GM19468 (cell line): ENCODE data around the gene INIP.
A peak's percentile ranks its signal among the peaks of the same experiment; 100 is the strongest.

Source experiments
- ATAC-seq: cut with Tn5 transposase; IDR thresholded peaks from one replicate; pipeline ENCODE4 v1.9.1; 2021; ENCODE audit warnings: mild to moderate bottlenecking, moderate library complexity, moderate number of reproducible peaks; ENCODE audit not compliant: unreplicated experiment; ENCODE audit errors: extremely low read depth

Gene INIP, protein sequence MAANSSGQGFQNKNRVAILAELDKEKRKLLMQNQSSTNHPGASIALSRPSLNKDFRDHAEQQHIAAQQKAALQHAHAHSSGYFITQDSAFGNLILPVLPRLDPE

GRCh38 chr9:112717661-112718331 is at the start of gene INIP:
INIP (minus strand) TSS chr9:112718117; CDS start chr9:112716485, 1,632 bp downstream.
- ATAC-seq = peak; percentile 82

- no peak for ATAC-seq
Observed at GRCh38 chr9:112765281-112765680, 47.4 kb upstream of the INIP start.

DNA sequence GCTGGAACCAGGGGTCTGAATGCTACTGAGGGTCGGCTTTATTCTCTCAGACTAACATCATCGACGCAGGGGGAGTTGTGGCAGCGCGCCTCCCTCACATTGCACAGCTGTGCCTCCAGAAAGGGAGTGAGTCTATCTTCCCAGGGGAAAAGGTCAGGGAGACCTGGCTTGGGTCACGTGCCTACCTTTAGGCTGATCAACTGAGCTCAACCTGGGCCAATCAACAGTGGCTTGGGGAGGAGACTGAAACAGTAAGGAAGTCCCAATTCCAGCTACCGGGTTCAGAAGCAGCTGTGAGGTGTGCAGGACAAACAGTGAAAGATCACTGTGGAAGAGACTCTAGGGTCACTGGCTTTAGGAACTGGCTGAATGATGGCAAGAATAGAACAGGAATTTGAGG is 46.9 kb upstream of the INIP start:
- ATAC-seq = no peak

DNA sequence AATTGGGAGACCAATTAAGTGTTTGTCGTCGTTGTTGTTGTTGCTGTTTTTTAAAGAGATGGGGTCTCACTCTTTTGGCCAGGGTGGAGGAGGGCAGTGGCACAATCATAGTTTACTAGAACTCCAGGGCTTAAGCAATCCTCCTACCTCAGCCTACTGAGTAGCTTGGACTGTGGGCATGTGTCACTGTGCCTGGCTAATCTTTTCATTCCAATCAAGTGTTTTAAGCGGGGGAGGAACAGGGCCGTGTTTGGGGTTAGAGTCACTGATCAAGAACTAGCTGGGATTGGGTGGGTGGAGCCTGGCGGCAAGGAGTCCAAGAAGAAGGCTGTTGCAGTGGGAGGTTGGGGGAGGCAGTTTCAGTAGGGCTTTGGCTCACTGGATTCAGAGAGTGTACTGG is 46.4 kb upstream of the INIP start:
- no peak for ATAC-seq

DNA sequence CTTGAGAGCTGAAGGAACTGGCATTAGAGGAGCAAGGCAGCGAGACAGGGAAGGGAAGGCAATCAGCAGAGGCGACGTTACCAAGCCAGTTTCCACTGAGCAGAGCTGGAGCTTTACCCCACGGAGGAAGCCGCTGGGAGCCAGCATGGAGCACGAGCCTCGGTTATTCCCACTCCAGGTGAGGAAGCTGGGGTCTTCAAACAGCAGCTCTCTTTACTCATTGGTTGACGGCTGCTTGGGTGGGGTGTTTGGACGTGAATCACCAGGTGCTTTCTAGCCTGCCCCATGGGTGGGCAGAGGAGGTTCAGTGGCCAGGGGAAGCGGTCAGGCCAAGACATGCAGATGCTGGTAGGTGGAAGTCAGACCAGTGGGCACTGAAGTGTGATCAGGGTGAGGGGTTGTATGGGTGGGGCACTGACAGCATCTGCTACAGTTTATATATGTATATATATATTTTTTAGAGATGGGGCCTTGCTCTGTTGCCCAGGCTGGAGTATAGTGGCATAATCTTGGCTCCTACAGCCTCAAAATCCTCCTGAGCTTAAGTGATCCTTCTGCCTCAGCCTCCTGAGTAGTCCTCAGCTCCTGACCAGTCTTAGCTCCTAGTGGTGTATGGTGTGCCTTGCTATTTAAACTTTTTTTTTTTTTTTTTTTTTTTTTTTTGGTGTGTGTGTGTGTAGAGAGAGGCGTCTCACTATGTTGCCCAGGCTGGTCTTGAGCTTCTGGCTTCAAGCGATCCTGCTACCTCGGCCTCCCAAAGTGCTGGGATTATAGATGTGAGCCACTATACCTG is 45.0 kb upstream of the INIP start:
- ATAC-seq = no peak

GRCh38 chr9:112761912-112762655 is 44.2 kb upstream of the INIP start:
- ATAC-seq = no peak

DNA sequence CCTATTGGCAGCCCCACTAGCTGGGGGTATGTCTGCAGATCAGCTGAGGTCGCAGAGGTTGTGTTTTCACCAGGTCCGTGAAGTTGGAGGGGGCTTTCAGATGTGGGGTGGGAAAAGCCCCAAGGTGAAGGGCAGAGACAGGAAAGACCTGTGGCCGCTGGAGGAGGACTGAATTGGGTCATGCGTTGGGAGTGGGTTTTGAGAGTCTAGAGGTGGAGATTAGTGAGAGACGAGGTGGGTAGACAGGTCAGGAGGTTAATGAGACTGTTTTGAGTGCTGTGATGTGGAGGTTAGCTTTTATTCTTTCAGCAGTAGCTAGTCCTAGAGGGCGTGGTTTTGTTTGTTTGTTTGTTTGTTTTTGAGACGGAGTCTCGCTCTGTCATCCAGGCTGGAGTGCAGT is 42.9 kb upstream of the INIP start:
- no peak for ATAC-seq

DNA sequence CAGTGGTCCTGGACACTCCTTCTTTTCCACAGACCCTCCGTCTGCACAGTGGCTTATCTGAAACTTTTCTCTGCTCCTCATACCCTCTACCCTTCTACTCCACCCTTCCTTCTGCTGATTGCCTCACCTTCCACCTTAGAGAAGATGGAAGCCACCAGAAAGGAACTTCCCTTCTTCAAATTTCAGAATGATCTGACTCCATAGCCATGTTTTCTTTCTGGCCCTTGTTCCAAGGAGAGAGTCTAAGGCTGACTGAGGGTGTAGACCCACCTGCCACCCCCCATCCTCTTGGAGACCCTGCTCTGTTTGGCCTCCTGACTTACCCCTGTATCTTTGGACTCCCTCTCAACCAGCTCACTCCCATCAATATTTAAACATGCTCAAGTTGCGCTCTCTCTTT is 40.0 kb upstream of the INIP start:
- no peak for ATAC-seq

DNA sequence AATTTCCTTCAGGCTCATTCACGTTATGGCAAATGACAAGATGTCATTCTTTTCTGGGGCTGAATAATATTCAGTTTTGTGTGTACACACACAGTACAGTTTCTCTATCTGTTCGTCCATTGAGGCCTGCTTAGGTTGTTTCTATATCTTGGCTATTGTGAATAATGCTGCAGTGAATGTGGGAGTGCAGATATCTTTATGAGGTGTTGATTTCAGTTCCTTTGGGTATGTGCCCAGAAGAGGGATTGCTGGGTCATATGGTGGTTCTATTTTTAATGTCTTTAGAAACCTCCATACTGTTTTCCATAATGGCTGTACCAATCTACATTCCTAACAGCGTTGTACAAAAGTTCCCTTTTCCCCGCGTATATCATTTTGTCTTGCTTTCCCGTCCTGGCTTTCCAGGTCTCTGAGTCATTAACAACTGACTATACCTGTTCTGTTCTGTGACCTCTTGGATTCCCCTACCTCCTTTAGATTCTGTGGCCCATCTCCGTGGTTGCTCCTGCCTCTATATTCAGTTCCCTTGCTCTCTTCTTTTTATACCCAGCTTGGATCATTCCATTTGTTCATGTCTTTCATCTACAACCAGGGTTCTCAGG is 39.5 kb upstream of the INIP start:
- no peak for ATAC-seq

DNA sequence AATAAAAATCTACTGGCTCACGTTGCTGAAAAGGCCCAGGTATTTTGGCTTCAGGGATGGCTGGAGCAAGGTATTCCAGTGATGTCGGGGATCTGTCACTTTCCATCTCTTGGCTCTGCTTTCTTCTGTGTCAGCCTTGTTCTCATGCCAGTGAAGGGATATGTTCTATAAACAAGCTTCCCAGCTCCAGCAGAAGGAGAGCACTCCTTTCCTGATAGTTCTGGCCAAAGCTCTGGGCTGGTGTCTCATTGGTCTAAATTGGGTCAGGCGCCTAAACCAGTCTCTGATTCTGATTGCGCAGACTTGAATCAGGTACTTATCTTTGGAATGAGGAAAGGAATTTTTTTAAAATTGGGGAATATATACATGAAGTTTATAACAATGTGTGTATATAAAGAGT is 37.8 kb upstream of the INIP start:
- no peak for ATAC-seq

DNA sequence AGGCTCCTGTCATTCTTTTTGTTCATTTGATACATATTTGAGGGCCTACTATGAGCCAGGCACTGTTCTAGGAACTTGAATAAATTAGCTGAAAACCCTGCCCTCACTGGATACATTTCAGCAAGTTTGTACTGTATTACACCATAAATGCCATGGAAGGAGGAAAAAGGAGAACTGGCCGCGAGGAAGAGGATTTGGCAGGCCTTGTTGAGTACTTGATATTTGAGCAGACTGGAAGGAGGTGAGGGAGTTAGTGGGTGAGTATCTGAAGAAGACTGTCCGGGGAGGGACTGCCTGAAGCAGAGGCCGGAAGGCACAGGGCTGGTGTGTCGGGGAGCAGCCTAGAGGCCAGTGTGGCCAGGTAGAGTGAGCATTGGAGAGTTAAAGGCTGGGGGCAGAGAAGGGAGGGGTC is 37.1 kb upstream of the INIP start:
- ATAC-seq = no peak

GRCh38 chr9:112754578-112754977 is 36.7 kb upstream of the INIP start:
- no peak for ATAC-seq

DNA sequence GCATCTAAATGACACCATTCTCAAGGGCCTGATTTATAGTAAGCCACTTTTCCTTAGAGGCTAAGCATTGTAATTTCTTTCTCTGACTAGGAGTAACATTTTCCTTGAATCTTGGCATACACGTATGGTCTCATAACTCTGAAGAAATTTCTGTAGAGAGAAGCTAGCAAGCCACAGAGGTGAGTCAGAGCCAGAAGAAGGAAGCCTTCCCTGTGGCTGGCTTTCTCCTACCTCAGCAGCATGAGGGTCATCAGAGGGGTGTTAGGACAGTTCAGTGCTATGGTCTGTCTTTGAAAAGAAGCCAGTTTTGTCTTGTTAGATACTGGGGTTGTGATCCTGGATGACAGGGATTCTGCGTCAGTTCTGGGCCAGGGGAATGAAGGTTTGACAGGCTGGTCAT is 35.8 kb upstream of the INIP start:
- ATAC-seq = no peak

GRCh38 chr9:112752334-112753125 is 34.6 kb upstream of the INIP start:
- no peak for ATAC-seq

DNA sequence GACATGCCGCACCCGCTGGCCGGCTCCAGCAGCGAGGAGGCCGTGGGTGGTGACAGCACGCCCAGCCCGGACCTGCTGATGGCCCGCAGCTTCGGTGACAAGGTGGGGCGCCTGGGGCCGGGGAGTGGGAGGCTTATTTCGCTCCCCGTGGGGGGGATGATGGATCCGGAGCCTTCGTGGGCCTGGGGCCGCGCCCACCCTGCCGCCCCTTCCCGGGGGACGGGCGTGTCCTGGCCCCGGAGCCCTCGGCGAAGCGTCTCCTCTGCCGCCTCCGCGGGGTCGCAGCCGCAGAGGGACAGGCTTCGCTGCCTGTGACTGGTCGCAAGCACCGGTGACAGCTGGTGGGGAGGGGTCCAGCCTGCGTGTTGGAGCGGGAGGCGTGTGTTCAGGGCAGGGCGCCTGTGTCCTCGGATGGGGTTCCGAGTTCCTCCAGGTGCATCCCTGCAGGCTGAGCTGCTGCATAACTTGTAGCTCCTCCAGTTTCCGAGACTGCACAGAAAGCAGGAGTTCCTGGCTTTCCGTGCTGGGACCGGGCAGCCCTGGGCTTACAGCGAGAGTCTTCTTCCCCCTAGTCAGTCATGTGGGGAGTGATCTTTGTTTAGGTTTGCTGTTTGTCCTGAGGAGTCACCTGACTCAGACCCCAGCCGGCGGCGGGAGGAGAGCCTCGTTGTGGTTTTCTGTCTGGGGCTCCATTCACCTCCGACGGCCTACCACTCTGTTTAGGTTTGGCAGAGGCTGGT is 33.3 kb upstream of the INIP start:
- peak; percentile 31 for ATAC-seq

GRCh38 chr9:112750764-112751055 is 32.8 kb upstream of the INIP start:
- ATAC-seq = no peak

DNA sequence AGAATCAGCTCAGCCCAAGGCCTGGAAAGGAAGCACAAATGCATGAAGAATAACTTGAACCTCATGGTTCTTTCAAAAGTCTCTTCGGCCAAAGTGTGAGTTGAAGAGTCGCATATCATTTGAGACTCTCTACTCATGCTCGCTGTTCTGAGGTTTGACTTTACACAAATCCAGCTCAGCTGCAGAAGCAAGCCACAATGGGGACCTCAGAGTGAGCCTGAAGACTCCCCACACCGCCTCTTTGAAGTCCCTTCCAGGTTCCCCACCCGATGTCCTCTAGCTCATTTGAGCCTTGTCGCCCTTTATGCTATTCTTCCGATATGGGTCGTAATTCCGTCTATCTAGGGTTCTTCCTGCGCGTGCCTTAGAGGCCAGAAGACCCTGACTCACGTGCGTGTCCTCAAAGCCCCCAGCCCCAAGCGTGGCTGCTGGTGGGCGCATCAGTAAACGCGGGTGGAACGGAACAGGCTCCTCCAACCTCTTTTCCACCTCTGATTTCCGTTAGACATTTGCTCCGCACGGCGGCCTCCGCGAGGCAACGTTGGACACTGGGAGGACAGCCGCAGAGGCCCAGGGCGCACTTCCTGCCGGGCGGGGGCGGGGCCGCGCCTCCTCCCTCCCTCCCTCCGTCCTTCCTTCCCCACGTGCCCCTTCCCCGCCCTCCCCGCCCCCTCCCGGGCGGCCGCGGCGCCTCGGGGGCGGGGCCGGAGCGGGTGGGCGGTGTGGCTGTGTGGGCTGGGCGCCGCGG is 32.3 kb upstream of the INIP start, which contains the start of gene SNX30:
SNX30 (plus strand) TSS at position 745 of the 748 bp plus-strand sequence. CDS start 242 bp downstream, outside the sequence.
- peak; percentile 76 for ATAC-seq

- ATAC-seq = no peak
Observed at GRCh38 chr9:112747094-112747493, 29.2 kb upstream of the INIP start.
